Liver (tissue), 9 donors: Measurements from ENCODE around the gene PPP1R3E. TPM values are rescaled to one million over a fixed set of nuclear protein-coding genes. Genes with fewer than 3 reads are reported as not detected.

Experiments used
- DNase-seq: peaks from one replicate; pipeline ENCODE4 v3.0.0-alpha.2; 2017; ENCODE audit warnings: low spot score
- H3K27ac ChIP-seq, 2 donors: one replicate each; pipeline ENCODE4 v1.7.0; 2013; ENCODE audit warnings: inconsistent platforms in 2 of 2, low read length in 2 of 2, control low read depth in 1 of 2, low read depth in 1 of 2, mild to moderate bottlenecking in 1 of 2
- H3K27me3 ChIP-seq, 4 donors: one replicate each; pipeline versions ENCODE4 v1.6.1 to v1.7.0; 2013; ENCODE audit warnings: low read length in 3 of 4, inconsistent platforms in 1 of 4, mild to moderate bottlenecking in 1 of 4, moderate library complexity in 1 of 4; ENCODE audit not compliant: control insufficient read depth in 4 of 4, insufficient read depth in 4 of 4
- H3K36me3 ChIP-seq, 4 donors: one replicate each; pipeline versions ENCODE4 v1.6.1 to v1.7.0; 2013; ENCODE audit warnings: low read length in 3 of 4, mild to moderate bottlenecking in 3 of 4, low read depth in 1 of 4, moderate library complexity in 1 of 4; ENCODE audit not compliant: control insufficient read depth in 4 of 4, insufficient read depth in 3 of 4
- H3K4me1 ChIP-seq, 4 donors: one replicate each; pipeline versions ENCODE4 v1.6.1 to v1.7.0; 2013; ENCODE audit warnings: low read length in 3 of 4, mild to moderate bottlenecking in 3 of 4, moderate library complexity in 1 of 4; ENCODE audit not compliant: control insufficient read depth in 4 of 4, insufficient read depth in 4 of 4
- H3K4me3 ChIP-seq, 3 donors: one replicate each; pipeline versions ENCODE4 v1.6.1 to v1.7.0; 2013; ENCODE audit warnings: low read length in 3 of 3, control low read depth in 1 of 3, low read depth in 1 of 3, mild to moderate bottlenecking in 1 of 3
- H3K9ac ChIP-seq, 2 donors: one replicate each; pipeline ENCODE4 v1.7.0; 2013; ENCODE audit warnings: low read length in 2 of 2, mild to moderate bottlenecking in 2 of 2, moderate library complexity in 2 of 2, control low read depth in 1 of 2, low read depth in 1 of 2
- H3K9me3 ChIP-seq, 4 donors: one replicate each; pipeline versions ENCODE4 v1.6.1 to v1.7.0; 2013; ENCODE audit warnings: low read length in 3 of 4; ENCODE audit not compliant: control insufficient read depth in 4 of 4
- ATF3 ChIP-seq: IDR thresholded peaks from 2 replicates; pipeline ENCODE4 v1.6.1; 2016; ENCODE audit warnings: antibody characterized with exemption
- CTCF ChIP-seq: fragments of 150-350 bp; IDR thresholded peaks from 2 replicates; pipeline ENCODE4 v1.5.1; 2017; ENCODE audit warnings: improper control_type of control experiment, low read depth, low read length; ENCODE audit not compliant: missing input control
- EGR1 ChIP-seq, 2 donors: IDR thresholded peaks; 2 replicates each; pipeline ENCODE4 v1.6.1; 2016 to 2018; ENCODE audit warnings: antibody characterized with exemption in 2 of 2, low read depth in 2 of 2
- FOXA1 ChIP-seq: IDR thresholded peaks from 2 replicates; pipeline ENCODE4 v1.6.1; 2016; ENCODE audit warnings: antibody characterized with exemption
- FOXA2 ChIP-seq: IDR thresholded peaks from 2 replicates; pipeline ENCODE4 v1.6.1; 2016; ENCODE audit warnings: antibody characterized with exemption
- GABPA ChIP-seq, 2 donors: IDR thresholded peaks in 1 of 2; conservative IDR thresholded peaks in 1 of 2; 2 replicates each; pipeline ENCODE4 v1.6.1; 2016; ENCODE audit warnings: antibody characterized with exemption in 2 of 2, mild to moderate bottlenecking in 1 of 2, moderate library complexity in 1 of 2
- HNF4A ChIP-seq, 2 donors: conservative IDR thresholded peaks; 2 replicates each; pipeline ENCODE4 v1.6.1; 2016; ENCODE audit warnings: antibody characterized with exemption in 2 of 2, mild to moderate bottlenecking in 2 of 2
- JUND ChIP-seq, 2 donors: IDR thresholded peaks; 2 replicates each; pipeline ENCODE4 v1.6.1; 2016; ENCODE audit warnings: antibody characterized with exemption in 2 of 2
- MAX ChIP-seq: IDR thresholded peaks from 2 replicates; pipeline ENCODE4 v1.6.1; 2016; ENCODE audit warnings: antibody characterized with exemption
- NR2F2 ChIP-seq: IDR thresholded peaks from 2 replicates; pipeline ENCODE4 v1.6.1; 2016; ENCODE audit warnings: antibody characterized with exemption
- RAD21 ChIP-seq, 2 donors: IDR thresholded peaks; 2 replicates each; pipeline ENCODE4 v1.6.1; 2016; ENCODE audit warnings: antibody characterized with exemption in 2 of 2, mild to moderate bottlenecking in 2 of 2
- REST ChIP-seq: IDR thresholded peaks from 2 replicates; pipeline ENCODE4 v1.6.1; 2016; ENCODE audit warnings: antibody characterized with exemption, mild to moderate bottlenecking
- RXRA ChIP-seq, 2 donors: IDR thresholded peaks; 2 replicates each; pipeline ENCODE4 v1.6.1; 2017 to 2018; ENCODE audit warnings: antibody characterized with exemption in 2 of 2, mild to moderate bottlenecking in 1 of 2
- SP1 ChIP-seq: IDR thresholded peaks from 2 replicates; pipeline ENCODE4 v1.6.1; 2018; ENCODE audit warnings: antibody characterized with exemption, mild to moderate bottlenecking
- TAF1 ChIP-seq: conservative IDR thresholded peaks from 2 replicates; pipeline ENCODE4 v1.6.1; 2016; ENCODE audit warnings: antibody characterized with exemption, mild to moderate bottlenecking
- YY1 ChIP-seq: IDR thresholded peaks from 2 replicates; pipeline ENCODE4 v1.6.1; 2016; ENCODE audit warnings: antibody characterized with exemption, mild to moderate bottlenecking
- ZBTB33 ChIP-seq: IDR thresholded peaks from 2 replicates; pipeline ENCODE4 v1.6.1; 2016; ENCODE audit warnings: antibody characterized with exemption
- WGBS: extraction: QIAGEN DNeasy Blood & Tissue Kit; methylation state at CpG from one replicate; pipeline ENCODE4 v1.1.7; 2013; 5-methylcytosine and 5-hydroxymethylcytosine counted together
- polyA plus RNA-seq, 2 donors: library from polyadenylated mRNA; stranded (reverse) in 1 of 2; unstranded in 1 of 2; fragments of 200-250 nt in 1 of 2; fragments of >200 nt in 1 of 2; fragmentation: Nextera tagmentation in 1 of 2; extraction: Ambion mirVana in 1 of 2; gene quantifications; one replicate each; pipeline versions ENCODE4 v1.2.1 to v1.2.3, GENCODE V29; 2013 to 2015
- total RNA-seq, 2 donors: library from RNA; depleted of rRNA; stranded (reverse); fragments of >200 nt; gene quantifications; one replicate each; pipeline ENCODE4 v1.2.3, GENCODE V29; 2014
- donor health status: healthy.
- donor health status: healthy.
- donor health status: healthy.
- donor health status: healthy.
- donor health status: healthy.

Gene PPP1R3E
- total and polyA plus RNA-seq, 4 donors, result 2.5 to 4.7 (median 3.6) TPM

GRCh38 chr14:23252420-23253333 lies 50.0 kb downstream of the PPP1R3E start:
- Histone ChIP-seq H3K4me3 (no peak overlapping the region), H3K36me3 (no peaks in the 10 kb centered on the region), H3K9me3 (no peaks in the 10 kb centered on the region), H3K27ac (no peak overlapping the region), H3K4me1 (peaks cover 0 to 13% (median under 1%) of the 10 kb centered on the region in 4 donors), H3K9ac (no peak overlapping the region), H3K27me3 (no peaks in the 10 kb centered on the region)
- DNase-seq, result no peak
- WGBS, result 75% methylated on average over 4 of the region's 4 CpGs
- TF ChIP-seq EGR1 (IDR thresholded peaks at IDR 0.05; ENCODE audit: low read depth in 2 of 2), result no peak
- TF ChIP-seq REST, result no peak
- no peak for TF ChIP-seq TAF1
- no peak for TF ChIP-seq FOXA2
- TF ChIP-seq NR2F2, result no peak
- TF ChIP-seq SP1, result no peak
- TF ChIP-seq CTCF, result no peak
- no peak for TF ChIP-seq YY1
- no peak for TF ChIP-seq JUND (IDR thresholded peaks at IDR 0.05)
- no peak for TF ChIP-seq MAX
- TF ChIP-seq GABPA (IDR thresholded peaks at IDR 0.05 in 1 of 2, conservative IDR thresholded peaks at IDR 0.05 in 1 of 2), result no peak
- TF ChIP-seq FOXA1, result no peak
- no peak for TF ChIP-seq ATF3
- TF ChIP-seq HNF4A (conservative IDR thresholded peaks at IDR 0.05), result no peak
- no peak for TF ChIP-seq ZBTB33
- no peak for TF ChIP-seq RAD21 (IDR thresholded peaks at IDR 0.05)
- TF ChIP-seq RXRA (IDR thresholded peaks at IDR 0.05), result no peak
